Right atrium auricular region (tissue), 2 donors: Measurements from ENCODE around the gene SSBP4. TPM values are rescaled to one million over a fixed set of nuclear protein-coding genes. Genes with fewer than 3 reads are reported as not detected.

Experiments
- DNase-seq: peaks from one replicate; pipeline ENCODE4 v3.0.0-alpha.2; 2019; ENCODE audit warnings: low spot score
- H3K27ac ChIP-seq, 2 donors: fragments of 200-600 bp; sonication (generic); 1 replicate in 1 of 2; 2 replicates in 1 of 2; pipeline ENCODE4 v1.5.1; 2016 to 2019
- H3K27me3 ChIP-seq, 2 donors: fragments of 200-600 bp; sonication (generic); one replicate each; pipeline versions ENCODE4 v1.5.1 to v1.6.0; 2017 to 2019
- H3K36me3 ChIP-seq: fragments of 200-600 bp; sonication (generic); one replicate; pipeline ENCODE4 v1.5.1; 2016
- H3K4me1 ChIP-seq, 2 donors: fragments of 200-600 bp; sonication (generic); one replicate each; pipeline versions ENCODE4 v1.5.1 to v1.6.0; 2017 to 2019
- H3K4me3 ChIP-seq, 2 donors: fragments of 200-600 bp; sonication (generic); 1 replicate in 1 of 2; 2 replicates in 1 of 2; pipeline ENCODE4 v1.5.1; 2017 to 2019; ENCODE audit warnings: mild to moderate bottlenecking in 1 of 2, moderate library complexity in 1 of 2
- H3K9me3 ChIP-seq, 2 donors: fragments of 200-600 bp; sonication (generic); one replicate each; pipeline ENCODE4 v1.5.1; 2019
- CTCF ChIP-seq, 2 donors: fragments of 200-600 bp; sonication (generic); IDR thresholded peaks; one replicate each; pipeline ENCODE4 v1.5.1; 2019; ENCODE audit warnings: antibody characterized with exemption in 2 of 2
- total RNA-seq, 2 donors: library from RNA; depleted of rRNA; stranded (reverse); fragments of >200 nt; gene quantifications; one replicate each; pipeline ENCODE4 v1.1.0, GENCODE V29; 2016

The SSBP4 gene
- total RNA-seq, 2 donors from 2014 or later, result 31.7 to 59.5 TPM

DNA sequence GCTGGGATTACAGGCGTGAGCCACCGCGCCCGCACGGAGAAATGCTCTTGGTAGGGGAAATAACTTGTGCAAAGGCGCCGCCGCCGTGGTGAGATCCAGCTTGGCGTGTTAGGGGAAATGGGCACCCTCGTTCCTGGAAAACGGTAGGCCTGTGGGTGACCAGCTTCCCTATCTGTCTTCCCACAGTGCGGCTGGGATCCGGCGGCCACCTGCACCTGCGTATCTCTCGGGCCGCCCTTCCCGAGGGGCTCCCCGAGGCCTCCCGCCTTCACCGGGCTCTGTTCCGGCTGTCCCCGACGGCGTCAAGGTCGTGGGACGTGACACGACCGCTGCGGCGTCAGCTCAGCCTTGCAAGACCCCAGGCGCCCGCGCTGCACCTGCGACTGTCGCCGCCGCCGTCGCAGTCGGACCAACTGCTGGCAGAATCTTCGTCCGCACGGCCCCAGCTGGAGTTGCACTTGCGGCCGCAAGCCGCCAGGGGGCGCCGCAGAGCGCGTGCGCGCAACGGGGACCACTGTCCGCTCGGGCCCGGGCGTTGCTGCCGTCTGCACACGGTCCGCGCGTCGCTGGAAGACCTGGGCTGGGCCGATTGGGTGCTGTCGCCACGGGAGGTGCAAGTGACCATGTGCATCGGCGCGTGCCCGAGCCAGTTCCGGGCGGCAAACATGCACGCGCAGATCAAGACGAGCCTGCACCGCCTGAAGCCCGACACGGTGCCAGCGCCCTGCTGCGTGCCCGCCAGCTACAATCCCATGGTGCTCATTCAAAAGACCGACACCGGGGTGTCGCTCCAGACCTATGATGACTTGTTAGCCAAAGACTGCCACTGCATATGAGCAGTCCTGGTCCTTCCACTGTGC is 30.9 kb upstream of the SSBP4 start:
- H3K9me3 ChIP-seq, result no peaks in the 10 kb centered on the region
- H3K4me3 ChIP-seq, result peak overlapping the region in 1 of 2 donors; percentile 44
- peak overlapping the region in 1 of 2 donors; percentile 31 for H3K27ac ChIP-seq
- H3K4me1 ChIP-seq, result peaks cover 0 to 25% of the 10 kb centered on the region in 2 donors
- no peaks in the 10 kb centered on the region for H3K27me3 ChIP-seq
- TF ChIP-seq CTCF (IDR thresholded peaks at IDR 0.05), result peak; percentile 99 to 100
- DNase-seq, result peak; percentile 81
- H3K36me3 ChIP-seq, result no peaks in the 10 kb centered on the region

- H3K9me3 ChIP-seq, result no peaks in the 10 kb centered on the region
- peaks cover 0 to 25% of the 10 kb centered on the region in 2 donors for H3K4me1 ChIP-seq
- H3K4me3 ChIP-seq, result peak overlapping the region in 1 of 2 donors; percentile 44
- H3K27me3 ChIP-seq, result no peaks in the 10 kb centered on the region
- TF ChIP-seq CTCF (IDR thresholded peaks at IDR 0.05), result no peak
- DNase-seq, result no peak
- no peak overlapping the region for H3K27ac ChIP-seq
- H3K36me3 ChIP-seq, result no peaks in the 10 kb centered on the region
Measured at GRCh38 chr19:18388960-18389725, 30.1 kb upstream of the SSBP4 start.

DNA sequence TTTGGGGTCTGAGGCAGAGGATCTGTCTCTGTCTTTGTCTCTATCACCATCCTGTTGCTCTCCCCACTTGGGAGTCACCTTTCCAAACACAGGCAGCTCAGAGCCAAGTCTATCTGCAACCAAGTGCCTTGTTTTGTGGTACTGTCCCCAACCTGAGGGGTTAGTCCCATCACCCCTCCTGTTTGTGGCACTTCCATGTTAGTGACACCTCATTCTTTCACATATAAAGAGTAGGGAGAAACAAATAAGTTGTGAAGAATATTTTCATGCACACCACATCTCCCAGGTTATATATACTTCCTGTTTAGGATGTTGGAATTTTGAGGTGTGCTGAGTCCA is 29.5 kb upstream of the SSBP4 start:
- Histone ChIP-seq H3K4me3 (no peak overlapping the region), H3K27me3 (no peaks in the 10 kb centered on the region), H3K36me3 (no peaks in the 10 kb centered on the region), H3K4me1 (peaks cover 0 to 25% of the 10 kb centered on the region in 2 donors), H3K27ac (no peak overlapping the region), H3K9me3 (no peaks in the 10 kb centered on the region)
- TF ChIP-seq CTCF (IDR thresholded peaks at IDR 0.05), result no peak
- no peak for DNase-seq

DNA sequence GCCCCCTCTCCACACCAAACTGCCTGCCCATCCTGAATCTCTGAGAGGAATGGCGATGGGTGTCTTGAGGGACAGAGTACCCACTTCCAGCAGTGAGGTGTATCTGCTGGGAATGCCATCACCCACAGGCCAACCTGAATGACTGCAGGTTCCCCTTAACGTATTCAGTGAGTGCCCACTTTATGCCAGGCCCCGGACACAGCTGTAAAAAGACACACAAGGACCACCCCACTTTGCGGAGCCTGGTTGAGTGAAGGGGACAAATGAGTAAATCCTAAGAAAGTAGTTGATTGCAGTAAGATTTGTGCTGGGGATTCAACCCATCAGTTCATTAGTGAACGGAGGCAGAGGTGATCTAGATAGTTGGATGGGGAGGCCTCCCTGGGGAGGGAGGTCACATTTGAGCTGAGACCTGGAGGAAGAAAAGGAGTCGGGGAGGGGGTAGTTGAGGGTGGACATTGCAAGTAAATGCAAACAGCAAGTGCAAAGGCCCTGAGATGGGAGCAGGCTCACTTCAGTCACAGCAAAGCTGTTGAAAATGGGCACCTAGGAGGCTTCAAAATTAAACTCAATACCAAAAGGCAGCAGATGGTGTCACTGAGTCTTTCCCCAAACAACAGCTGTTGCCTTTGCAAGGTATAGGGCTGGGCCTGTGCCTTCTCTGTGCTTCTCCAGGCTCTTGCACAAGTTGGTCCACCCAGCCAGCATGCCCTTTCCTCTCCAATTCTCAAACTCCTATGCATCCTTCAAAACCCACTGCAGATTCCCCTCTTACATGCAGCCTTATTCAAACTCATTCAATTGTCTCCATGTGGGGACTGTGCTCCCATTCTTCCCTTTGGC is 28.9 kb upstream of the SSBP4 start:
- peaks cover 0 to 25% of the 10 kb centered on the region in 2 donors for H3K4me1 ChIP-seq
- no peak overlapping the region for H3K27ac ChIP-seq
- no peak for TF ChIP-seq CTCF (IDR thresholded peaks at IDR 0.05)
- no peak overlapping the region for H3K4me3 ChIP-seq
- DNase-seq, result no peak
- no peaks in the 10 kb centered on the region for H3K36me3 ChIP-seq
- no peaks in the 10 kb centered on the region for H3K9me3 ChIP-seq
- H3K27me3 ChIP-seq, result no peaks in the 10 kb centered on the region

DNA sequence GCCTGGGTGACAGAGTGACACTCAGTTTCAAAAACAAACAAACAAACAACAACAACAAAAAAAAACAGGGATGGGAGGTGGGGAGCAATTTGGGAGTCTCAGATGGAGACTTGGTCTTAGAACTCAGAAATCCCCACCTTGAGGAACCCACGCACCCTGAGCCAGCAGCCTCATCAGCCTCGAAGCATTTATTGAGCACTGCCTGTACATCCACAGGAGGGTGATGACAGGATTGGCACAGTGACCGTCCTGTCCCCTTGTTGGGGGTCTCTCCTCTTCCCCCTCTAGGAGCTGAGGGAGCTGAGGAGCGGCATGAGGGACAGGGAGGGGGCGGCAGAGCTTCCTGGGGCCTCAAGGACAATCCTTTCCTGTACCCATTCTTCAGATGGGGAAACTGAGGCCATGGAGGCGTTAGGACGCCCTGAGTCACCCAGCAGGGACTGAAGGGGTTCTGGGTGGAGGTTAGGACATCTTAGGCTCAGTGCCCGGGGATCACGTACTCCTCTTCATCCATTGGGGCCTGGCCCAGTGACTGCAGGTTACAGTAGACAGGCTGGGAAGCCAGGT is 27.6 kb upstream of the SSBP4 start:
- DNase-seq, result no peak
- no peak for TF ChIP-seq CTCF (IDR thresholded peaks at IDR 0.05)

More for the DNA sequence above, 27.6 kb upstream of the SSBP4 start:
- Histone ChIP-seq H3K4me3 (no peak overlapping the region), H3K27ac (no peak overlapping the region), H3K27me3 (no peaks in the 10 kb centered on the region), H3K4me1 (peaks cover 0 to 14% of the 10 kb centered on the region in 2 donors), H3K36me3 (no peaks in the 10 kb centered on the region), H3K9me3 (no peaks in the 10 kb centered on the region)
